GM19463 (cell line): Measurements from ENCODE around the gene OR52E5.

Experiments used
- ATAC-seq: cut with Tn5 transposase; IDR thresholded peaks from one replicate; pipeline ENCODE4 v1.9.1; 2021; ENCODE audit warnings: mild to moderate bottlenecking, moderate library complexity; ENCODE audit not compliant: unreplicated experiment

OR52E5 gene

GRCh38 chr11:5932671-5933070 is 39.7 kb downstream of the OR52E5 start:
- ATAC-seq = no peak

DNA sequence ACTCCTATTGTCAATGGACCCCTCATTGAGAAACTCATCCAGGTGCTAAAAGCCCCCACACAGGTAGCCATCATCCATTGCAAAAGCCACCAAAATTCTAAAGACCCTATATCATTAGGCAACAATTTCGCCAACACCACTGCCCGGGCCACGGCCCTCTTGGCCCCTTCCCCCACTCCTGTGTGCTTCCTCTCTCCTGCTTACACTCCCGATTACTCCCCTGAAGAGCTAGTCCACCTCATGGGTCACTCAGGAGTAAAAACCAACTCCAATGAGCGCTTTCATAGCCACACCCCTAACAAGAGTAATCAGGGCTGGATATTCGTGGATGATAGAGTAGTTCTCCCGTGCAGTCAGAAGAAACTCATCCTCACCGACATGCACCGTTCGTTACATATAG is 40.1 kb downstream of the OR52E5 start:
- ATAC-seq = no peak

DNA sequence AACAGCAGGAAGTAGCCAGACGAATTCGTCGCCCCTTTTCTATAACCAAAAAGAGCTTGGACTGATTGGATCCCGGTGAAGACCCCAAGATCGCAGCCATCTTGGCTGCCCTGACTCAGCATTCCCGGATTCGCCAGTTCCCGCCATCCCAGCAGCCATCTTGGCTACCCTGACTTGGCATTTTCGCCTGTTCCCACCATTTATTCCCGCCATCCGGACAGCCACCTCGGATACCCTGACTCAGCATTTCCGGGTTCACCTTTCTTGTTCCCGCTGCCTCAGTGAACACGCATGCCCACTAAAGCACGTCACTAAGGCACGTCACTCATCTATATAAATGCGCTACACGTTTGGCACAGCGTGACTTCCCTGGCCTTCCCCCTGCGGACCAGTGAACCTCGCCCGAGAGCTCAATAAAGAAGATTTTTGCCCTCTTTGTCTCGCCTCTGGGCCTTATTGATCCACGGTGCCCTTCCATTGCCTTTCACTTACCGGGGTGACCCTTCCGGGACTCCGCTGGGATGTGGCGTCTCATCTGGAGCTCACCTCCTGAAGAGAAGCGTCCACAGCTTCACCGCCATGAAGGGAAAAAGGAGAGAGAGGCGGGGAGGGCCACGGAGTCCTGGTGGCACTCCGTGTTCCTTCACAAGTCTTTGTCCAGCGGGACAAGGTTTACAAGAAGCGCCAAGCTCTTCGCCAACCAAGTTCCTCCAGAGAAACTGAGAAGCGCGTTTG is 45.0 kb downstream of the OR52E5 start:
- ATAC-seq = no peak

DNA sequence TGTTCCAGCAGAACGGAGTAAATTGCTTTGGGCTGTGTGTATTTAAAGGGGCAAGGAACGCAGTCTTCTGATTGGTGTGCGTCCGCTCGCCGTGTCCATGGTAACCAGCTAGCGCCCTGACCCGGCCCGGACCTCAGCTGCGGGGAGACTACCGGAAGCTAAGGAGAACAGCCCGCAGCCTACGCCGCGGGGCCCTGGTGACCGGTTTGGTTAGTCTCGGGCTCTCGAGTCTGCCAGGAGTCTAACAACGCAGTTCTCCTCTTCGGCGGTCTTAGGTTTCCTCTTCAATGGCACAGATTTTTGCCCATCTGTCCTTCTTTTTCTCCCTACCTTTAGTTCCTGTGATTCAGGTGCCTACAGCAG is 45.6 kb downstream of the OR52E5 start:
- no peak for ATAC-seq

DNA sequence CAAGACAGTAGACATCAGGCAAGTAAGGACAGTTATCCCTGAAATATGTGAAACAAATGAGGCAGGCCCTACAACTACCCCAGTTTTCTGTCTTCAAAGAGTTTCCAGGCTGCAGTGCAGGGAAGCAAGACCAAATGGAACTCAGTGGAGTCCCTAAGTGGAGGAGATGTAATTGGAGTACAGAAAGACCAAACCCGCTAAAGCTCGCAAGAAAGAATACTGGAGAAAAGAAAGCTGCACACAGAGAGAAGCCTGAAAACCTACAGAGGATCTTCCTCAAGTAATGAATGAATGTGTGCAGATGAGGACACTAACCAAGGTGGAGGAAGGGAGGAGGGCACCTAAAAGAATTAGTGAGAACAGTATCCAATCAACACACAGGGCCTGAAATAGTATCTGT is 47.7 kb downstream of the OR52E5 start:
- ATAC-seq = no peak

GRCh38 chr11:5941951-5942350 is 48.9 kb downstream of the OR52E5 start, which contains the start of gene OR56A3:
TSS of gene OR56A3 (plus strand) at chr11:5942251. CDS start at chr11:5947347, 5,096 bp downstream.
- no peak for ATAC-seq
